Stimulated activated naive CD8-positive, alpha-beta T cell treated with anti-CD3 and anti-CD28 coated beads, Interleukin-15, Interleukin-2, amounts not matched to agents 100 U/mL and 50 U/mL, for 24 hours (primary cell): ENCODE data around the gene ASXL2.
"Not testable (repeated sequence)": the region's sequence is repeated elsewhere in the genome, so short reads cannot be mapped to it uniquely, and the experiment has no call there.

Experiments
- ATAC-seq: fragments of 150-1000 bp; cut with Tn5 transposase; one replicate; pipeline ENCODE4 v1.10.0; 2021
- DNase-seq: peaks from one replicate; pipeline ENCODE4 v3.0.0; 2021

Gene ASXL2

DNA sequence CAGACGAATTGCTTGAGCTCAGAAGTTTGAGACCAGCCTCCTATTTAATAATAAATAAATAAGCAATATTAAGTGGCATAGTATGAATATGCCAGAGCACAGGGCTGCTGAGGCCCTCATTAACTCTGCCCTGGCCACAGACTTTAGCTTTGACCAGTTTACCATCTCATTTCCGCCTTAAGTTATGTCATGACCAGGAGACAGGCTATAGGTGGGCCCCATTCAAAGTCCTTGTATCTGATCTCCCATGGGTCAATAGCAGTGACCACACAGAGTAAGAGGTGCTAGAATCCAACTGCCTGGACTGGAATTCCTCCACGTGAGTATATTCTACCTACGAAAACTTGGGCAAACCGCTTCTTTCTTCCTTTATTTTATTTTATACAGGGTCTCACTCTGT, 13.4 kb upstream of the ASXL2 start:
- DNase-seq = no peak
- ATAC-seq = no peak

- ATAC-seq = no peak
- DNase-seq = no peak
Observed at GRCh38 chr2:25887624-25888242, 9.4 kb upstream of the ASXL2 start.

- ATAC-seq (no peak), DNase-seq (no peak)
Observed at GRCh38 chr2:25885933-25886332, 7.6 kb upstream of the ASXL2 start.

DNA sequence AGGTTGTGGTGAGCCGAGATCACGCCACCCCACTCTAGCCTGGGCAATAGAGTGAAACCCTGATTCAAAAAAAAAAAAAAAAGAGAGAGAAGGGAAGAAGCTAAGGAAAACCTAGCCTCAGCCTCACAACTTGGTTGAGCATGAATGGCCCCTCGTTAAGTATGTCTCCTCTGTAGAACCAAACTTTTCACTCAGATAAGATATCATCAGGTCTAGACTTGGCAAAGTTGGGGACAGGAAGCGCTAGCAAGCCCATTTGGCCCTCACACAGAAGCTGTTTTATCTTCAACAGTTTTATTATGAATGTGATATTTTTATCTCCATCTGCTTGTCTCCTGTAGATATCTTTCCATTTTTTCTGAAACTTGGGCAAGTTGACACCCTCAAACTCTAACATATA, 3.5 kb upstream of the ASXL2 start:
- no peak for ATAC-seq
- no peak for DNase-seq

DNA sequence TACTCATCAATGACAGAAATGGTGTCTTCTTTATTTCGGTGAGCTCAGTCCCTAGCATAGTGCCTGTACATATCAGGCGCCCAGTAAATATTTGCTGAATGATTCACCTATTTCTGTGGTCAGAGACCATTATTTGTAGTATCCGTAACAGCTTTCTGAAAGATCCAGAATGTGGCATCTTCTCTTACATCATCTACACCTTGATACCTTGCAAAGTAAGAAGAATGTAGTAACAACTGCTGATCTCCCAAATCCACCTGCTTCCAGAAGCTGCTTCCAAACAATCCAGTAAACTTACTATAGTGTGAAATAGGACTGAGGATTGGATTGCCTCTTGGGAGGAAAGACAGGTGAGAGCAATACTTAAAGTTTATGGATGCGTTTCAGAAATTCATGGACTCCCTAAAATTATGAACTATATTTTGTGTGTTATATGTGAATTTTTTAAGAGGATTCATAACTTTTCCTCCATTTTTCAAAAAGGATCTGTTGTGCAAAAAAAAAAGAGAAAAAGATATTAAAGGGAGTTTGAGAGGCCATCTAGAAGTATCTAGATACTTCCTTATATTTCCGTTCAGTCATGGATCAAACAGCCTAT, 945 bp upstream of the ASXL2 start:
- no peak for DNase-seq
- ATAC-seq = no peak

GRCh38 chr2:25877431-25878360, 591 bp downstream of the ASXL2 start:
- DNase-seq (peak; percentile 61), ATAC-seq (peak; percentile 40)

GRCh38 chr2:25872134-25872533, 6.2 kb downstream of the ASXL2 start:
- no peak for DNase-seq
- no peak for ATAC-seq

DNA sequence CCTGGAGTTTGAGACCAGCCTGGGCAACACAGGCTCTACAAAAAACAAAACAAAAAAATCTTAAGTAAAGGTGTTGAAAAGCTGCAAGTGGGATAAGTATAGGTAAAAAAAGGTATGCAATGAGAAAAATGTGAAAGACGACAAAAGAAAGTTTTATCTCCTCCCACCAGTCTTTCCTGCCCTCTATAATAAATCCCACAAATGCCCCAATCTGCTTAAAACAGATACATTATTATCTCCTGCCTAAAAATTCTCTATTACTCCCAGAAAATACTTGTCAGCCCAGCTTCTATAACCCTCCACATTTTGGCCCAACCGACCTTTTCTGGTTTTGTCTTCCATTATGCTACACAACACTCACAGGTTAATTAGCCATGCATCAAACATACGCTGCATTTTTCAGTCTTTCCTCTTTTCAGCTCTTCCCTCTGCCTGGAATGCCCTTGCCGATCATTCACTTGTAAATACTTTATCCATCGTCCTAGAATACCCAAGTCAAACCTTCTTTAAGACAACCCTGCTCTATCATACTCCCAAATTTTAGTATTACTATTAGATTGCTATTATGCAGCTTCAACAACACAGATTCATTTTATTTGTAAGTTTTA, 10.8 kb downstream of the ASXL2 start:
- ATAC-seq = no peak
- DNase-seq = no peak

GRCh38 chr2:25856377-25856776, 21.9 kb downstream of the ASXL2 start:
- ATAC-seq (no peak), DNase-seq (no peak)

GRCh38 chr2:25855065-25855464, 23.2 kb downstream of the ASXL2 start:
- ATAC-seq (no peak), DNase-seq (no peak)

GRCh38 chr2:25854613-25855012, 23.7 kb downstream of the ASXL2 start:
- ATAC-seq (no peak), DNase-seq (no peak)

DNA sequence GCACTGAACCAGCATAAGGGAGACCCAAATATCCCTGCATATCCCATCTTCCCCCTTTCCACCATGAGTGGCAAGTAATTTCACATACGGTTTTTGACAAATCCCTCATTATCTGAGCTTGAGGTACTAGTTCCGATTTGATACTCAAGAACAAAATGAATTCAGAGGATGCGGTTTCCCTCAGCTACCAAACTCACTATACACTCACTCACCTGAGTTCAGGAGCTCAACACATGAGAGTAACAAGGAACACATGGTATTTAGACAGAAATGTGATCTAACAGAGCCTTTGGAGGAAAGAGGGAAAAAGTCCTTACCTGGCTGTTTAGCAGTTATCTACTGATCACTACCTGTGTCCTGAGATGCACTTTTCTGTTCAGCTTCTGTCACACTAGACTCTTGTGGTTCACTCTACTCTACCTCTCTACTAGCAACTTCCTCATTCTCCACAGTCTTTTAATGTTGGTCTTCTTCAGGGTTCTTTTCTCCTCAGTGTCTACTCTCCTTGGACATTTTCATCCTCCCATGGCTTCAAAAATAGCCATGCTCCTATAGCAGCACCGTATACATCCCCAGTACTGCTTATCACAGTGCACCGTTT, 25.1 kb downstream of the ASXL2 start:
- no peak for ATAC-seq
- DNase-seq = no peak

DNA sequence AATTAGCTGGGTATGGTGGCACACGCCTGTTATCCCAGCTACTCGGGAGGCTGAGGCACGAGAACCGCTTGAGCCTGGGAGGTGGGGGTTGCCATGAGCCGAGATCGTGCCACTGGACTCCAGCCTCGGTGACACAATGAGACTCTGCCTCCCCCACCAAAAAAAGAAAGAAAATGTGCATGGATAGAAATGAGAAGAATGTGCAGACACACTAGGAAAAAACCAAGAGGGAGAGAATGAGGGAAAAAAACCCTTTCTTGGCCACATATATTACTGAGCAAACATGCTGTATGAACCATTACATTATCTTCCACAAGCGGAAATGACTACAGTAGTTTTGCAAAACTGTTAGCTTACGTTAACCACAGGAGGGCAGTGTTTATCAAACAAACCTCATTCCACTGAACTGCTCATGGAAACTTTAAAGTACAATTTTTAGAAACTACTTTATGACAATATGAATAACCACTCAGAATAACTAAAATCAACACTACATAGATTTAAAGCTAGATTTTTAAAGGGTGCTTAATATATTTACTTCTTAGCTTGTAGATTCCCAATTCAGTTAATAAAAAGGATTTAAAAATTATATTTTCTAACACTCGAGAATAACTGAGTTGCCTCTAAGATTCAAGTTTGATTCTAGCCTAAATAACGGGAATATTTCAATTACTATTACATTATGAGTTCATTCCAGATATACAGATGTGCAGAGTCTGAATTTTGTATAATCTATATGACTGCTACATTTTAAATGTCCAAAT, 26.4 kb downstream of the ASXL2 start:
- DNase-seq (peak; percentile 40), ATAC-seq (peak; percentile 92)

GRCh38 chr2:25850400-25850799, 27.9 kb downstream of the ASXL2 start:
- not testable (repeated sequence) for DNase-seq, ATAC-seq

DNA sequence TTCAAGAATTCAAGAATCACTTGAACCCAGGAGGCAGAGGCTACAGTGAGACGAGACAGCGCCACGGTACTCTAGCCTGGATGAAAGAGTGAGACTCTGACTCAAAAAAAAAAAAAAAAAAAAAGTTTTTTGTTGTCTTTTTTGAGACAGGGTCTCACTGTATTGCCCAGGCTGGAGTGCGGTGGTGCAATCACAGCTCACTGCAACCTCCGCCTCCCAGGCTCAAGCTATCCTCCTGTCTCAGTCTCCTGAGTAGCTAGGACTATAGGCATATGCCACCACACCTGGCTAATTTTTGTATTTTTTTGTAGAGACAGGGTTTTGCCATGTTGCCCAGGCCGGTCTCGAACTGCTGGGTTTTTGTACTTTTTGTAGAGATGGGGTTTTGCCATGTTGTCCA, 28.9 kb downstream of the ASXL2 start:
- not testable (repeated sequence) for DNase-seq, ATAC-seq

DNA sequence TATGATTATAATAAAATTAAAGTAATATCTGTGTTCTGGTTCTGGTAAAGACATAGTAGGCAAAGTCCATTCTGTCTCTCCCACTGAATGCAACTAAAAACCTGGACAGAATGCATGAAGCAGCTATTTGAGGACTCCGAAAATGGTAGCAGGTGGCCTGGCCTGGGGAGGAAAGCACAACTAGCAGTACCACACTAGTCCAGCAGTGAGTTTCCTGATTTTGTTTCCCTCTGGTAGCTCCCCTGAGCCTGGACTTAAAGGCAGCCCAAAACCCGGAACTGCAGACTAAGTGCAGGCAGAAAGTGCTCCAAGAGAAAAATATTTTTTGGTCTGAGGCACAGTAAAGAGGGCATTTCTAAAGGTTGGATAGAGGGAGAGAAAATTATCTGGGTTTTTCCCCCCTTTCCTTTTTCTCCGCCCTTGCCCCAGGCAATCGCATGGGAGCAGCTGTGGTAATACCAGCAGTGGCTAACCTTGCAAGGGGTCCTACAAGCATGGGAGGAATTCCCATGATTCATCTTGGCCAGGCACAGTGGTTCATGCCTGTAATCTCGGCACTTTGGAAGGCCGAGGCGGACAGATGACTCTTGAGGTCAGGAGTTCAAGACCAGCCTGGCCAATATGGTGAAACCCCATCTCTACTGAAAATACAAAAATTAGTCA, 32.3 kb downstream of the ASXL2 start:
- peak; percentile 28 for ATAC-seq
- DNase-seq = no peak

DNA sequence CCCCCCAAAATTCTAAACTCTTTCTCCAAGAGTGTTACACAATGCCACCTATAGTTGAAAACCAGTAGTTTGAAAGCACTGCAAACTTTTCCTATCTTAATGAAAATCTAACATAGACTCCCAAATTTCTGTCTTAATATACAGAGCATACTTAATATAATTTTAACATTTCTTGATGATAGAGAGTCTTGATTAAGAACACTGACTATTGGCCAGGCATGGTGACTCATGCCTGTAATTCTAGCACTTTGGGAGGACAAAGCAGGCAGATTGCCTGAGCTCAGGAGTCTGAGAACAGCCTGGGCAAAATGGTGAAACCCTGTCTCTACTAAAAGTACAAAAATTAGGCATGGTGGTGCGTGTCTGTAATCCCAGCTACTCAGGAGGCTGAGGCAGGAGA, 34.2 kb downstream of the ASXL2 start:
- ATAC-seq (no peak), DNase-seq (no peak)

DNA sequence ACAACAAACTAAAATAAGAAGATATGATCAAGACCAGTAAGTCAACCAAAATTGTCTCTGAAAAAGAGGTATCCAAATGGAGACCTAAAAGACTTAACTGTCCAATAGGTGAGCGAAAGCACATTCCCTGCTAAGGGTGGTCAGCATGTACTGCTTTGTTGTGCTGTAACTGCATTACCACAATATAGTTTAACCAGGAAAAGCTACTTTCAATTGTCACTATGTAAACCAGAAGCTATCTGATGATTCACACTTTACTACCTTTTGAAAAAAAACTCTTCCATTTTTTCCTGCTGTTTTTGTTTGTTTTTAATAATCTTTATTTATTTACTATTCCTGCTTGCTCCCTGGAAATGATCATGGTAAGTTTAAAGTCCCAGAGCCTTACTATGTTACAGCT, 36.1 kb downstream of the ASXL2 start:
- no peak for ATAC-seq
- no peak for DNase-seq

DNA sequence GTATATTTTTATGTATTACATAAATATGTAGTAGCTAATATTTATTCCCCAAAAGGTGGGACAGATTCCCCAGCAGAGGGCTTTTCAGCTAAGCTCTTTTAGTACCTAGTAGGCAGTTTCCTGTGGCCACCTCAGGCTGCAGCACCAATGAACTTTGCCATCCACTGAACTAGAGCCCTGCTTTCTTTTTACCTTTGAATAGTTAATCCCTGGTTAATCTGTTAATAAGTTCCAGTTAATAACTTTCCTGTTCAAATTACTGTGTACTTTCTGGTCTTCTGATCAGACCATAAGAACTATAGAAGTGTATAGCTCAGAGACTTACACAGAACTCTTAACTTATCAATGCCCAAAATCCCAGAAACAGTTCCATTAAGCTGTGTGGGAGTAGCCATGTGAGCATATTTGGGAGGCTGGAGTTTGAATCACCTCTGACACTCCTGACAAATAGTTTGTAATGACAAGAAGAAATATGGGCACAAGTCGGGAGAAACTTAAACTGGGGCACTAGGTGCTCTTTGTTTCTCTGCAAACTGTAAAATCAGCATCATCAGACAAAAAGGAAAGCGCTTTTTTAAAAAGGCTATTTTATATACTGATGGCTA, 40.0 kb downstream of the ASXL2 start:
- DNase-seq (no peak), ATAC-seq (no peak)

- DNase-seq = no peak
- ATAC-seq = no peak
Observed at GRCh38 chr2:25835906-25836305, 42.4 kb downstream of the ASXL2 start.

- DNase-seq (peak; percentile 59), ATAC-seq (peak; percentile 68)
Observed at GRCh38 chr2:25833566-25833965, 44.7 kb downstream of the ASXL2 start.
